Common myeloid progenitor, CD34-positive (primary cell): Measurements from ENCODE around the gene ZNF22.

Experiments
- CTCF ChIA-PET: fragments of 350-600 bp; sonication (Branson Sonifier 250); formaldehyde crosslinking; loops from one replicate; lab custom pipeline; 2021; ENCODE audit warnings: antibody characterized with exemption; lab: Charles Lee
- POLR2A ChIA-PET: fragments of 350-600 bp; sonication (Branson Sonifier 250); formaldehyde crosslinking; loops from one replicate; lab custom pipeline; 2021; ENCODE audit warnings: antibody characterized with exemption; lab: Charles Lee
- DNase-seq, 3 donors: peaks; one replicate each; pipeline versions ENCODE4 v3.0.0 to v3.0.0-alpha.2; 2013
- H3K27ac ChIP-seq, 2 experiments: 1 replicate in 1 of 2; 2 replicates in 1 of 2; pipeline ENCODE4 v1.7.0; 2013; ENCODE audit warnings: inconsistent platforms in 2 of 2, low read length in 2 of 2, mild to moderate bottlenecking in 2 of 2, low read depth in 1 of 2, moderate library complexity in 1 of 2; ENCODE audit not compliant: severe bottlenecking in 2 of 2, insufficient read depth in 1 of 2, poor library complexity in 1 of 2
- H3K27me3 ChIP-seq, 5 experiments: replicated peaks in 2 of 5; 1 replicate in 3 of 5; 2 replicates in 2 of 5; pipeline versions ENCODE4 v1.6.1 to v1.7.0; 2013; ENCODE audit warnings: low read length in 4 of 5, mild to moderate bottlenecking in 2 of 5, moderate library complexity in 2 of 5, inconsistent platforms in 1 of 5; ENCODE audit not compliant: insufficient read depth in 5 of 5, control insufficient read depth in 4 of 5
- H3K36me3 ChIP-seq, 4 experiments: 1 replicate in 2 of 4; 2 replicates in 2 of 4; pipeline versions ENCODE4 v1.6.1 to v1.7.0; 2013; ENCODE audit warnings: low read length in 3 of 4, control low read depth in 1 of 4, mild to moderate bottlenecking in 1 of 4; ENCODE audit not compliant: control insufficient read depth in 4 of 4, insufficient read depth in 4 of 4
- H3K4me1 ChIP-seq, 4 experiments: 1 replicate in 3 of 4; 2 replicates in 1 of 4; pipeline versions ENCODE4 v1.6.1 to v1.7.1; 2013; ENCODE audit warnings: low read length in 3 of 4, mild to moderate bottlenecking in 3 of 4, control low read depth in 1 of 4, inconsistent platforms in 1 of 4, moderate library complexity in 1 of 4; ENCODE audit not compliant: control insufficient read depth in 4 of 4, insufficient read depth in 4 of 4; ENCODE audit errors: control extremely low read depth in 1 of 4
- H3K4me3 ChIP-seq, 7 experiments: 1 replicate in 4 of 7; 2 replicates in 3 of 7; pipeline versions ENCODE4 v1.5.1 to v1.7.0; 2013; ENCODE audit warnings: mild to moderate bottlenecking in 7 of 7, low read length in 6 of 7, moderate library complexity in 6 of 7, inconsistent platforms in 2 of 7, low read depth in 2 of 7, control low read depth in 1 of 7; ENCODE audit not compliant: insufficient read depth in 4 of 7, control insufficient read depth in 1 of 7; ENCODE audit errors: extremely low read depth in 1 of 7
- H3K9me3 ChIP-seq, 5 experiments: 1 replicate in 4 of 5; 2 replicates in 1 of 5; pipeline versions ENCODE4 v1.6.1 to v1.7.1; 2013; ENCODE audit warnings: low read length in 4 of 5, mild to moderate bottlenecking in 2 of 5, inconsistent platforms in 1 of 5, low read depth in 1 of 5, moderate library complexity in 1 of 5; ENCODE audit not compliant: control insufficient read depth in 4 of 5, insufficient read depth in 2 of 5; ENCODE audit errors: control extremely low read depth in 1 of 5
- WGBS: methylation state at CpG from one replicate; pipeline ENCODE4 v1.1.5; 2013; ENCODE audit not compliant: insufficient coverage; 5-methylcytosine and 5-hydroxymethylcytosine counted together

The ZNF22 gene

DNA sequence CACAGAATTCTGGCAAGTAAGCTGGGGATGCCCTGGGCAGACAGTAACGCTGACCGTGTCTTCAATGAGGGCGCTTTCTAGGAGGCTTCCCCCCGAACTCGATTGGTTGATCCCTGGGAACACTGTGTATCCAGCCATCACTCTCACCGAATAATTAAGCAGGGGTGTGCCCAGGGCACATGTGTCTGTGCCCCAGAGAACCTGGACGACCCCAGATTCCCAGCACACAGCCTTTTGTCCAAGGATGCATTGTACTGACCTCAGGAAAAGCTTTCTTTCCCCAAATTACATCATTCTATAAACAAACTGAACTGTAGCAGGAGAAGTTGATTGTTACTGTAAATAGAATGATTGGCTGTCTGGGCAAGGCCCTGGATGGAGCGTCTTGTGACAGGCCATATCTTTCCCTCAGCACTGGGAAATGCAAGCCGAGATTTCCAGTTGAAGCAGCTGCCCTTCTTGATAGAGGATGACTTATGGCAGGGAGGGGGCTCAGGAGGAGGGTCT, 15.5 kb upstream of the ZNF22 start:
- Histone ChIP-seq H3K27ac (no peak overlapping the region), H3K4me3 (no peak overlapping the region), H3K27me3 (no peaks in the 10 kb centered on the region), H3K9me3 (no peaks in the 10 kb centered on the region), H3K4me1 (peaks cover 0 to 35% (median 26%) of the 10 kb centered on the region in 4 experiments), H3K36me3 (no peaks in the 10 kb centered on the region)
- CTCF ChIA-PET = interaction anchor here (0.6 to 1.8 kb wide), 4 partner anchors 10 to 686 kb away, joined by 3 to 7 read pairs (median 4); no protein-coding TSS in a partner anchor
- POLR2A ChIA-PET = no interaction called here
- 97% methylated on average over 8 of the region's 9 CpGs for WGBS
- DNase-seq = no peak

DNA sequence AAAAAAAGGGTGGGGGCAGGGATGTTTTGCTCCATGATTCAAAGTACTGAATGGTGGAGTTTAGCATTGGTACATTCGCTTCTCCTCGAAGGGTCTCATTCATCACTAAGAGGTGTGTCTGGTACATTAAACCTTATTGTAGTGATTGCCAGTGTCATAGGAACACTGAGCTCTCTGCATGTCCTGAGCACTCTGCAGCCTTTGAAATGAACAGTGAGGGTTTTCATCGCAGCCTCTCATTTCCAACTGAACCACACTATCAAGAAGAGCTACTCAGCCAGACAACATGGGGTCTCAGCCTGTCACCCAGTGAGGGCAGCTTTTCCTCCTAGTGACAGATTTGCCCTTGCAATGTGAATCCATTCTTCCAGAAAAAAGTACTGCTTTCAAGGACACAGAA, 14.5 kb upstream of the ZNF22 start:
- CTCF ChIA-PET = interaction anchor here (0.8 to 1.5 kb wide), 3 partner anchors 52 to 57 kb away, joined by 3 to 7 read pairs (median 3); no protein-coding TSS in a partner anchor
- H3K27ac ChIP-seq = no peak overlapping the region
- POLR2A ChIA-PET = no interaction called here
- no CpG with 5 or more reads among the region's 3 CpGs for WGBS
- no peak overlapping the region for H3K4me3 ChIP-seq
- no peaks in the 10 kb centered on the region for H3K27me3 ChIP-seq
- DNase-seq = no peak
- no peaks in the 10 kb centered on the region for H3K36me3 ChIP-seq
- H3K9me3 ChIP-seq = no peaks in the 10 kb centered on the region
- H3K4me1 ChIP-seq = peaks cover 0 to 34% (median 20%) of the 10 kb centered on the region in 4 experiments

DNA sequence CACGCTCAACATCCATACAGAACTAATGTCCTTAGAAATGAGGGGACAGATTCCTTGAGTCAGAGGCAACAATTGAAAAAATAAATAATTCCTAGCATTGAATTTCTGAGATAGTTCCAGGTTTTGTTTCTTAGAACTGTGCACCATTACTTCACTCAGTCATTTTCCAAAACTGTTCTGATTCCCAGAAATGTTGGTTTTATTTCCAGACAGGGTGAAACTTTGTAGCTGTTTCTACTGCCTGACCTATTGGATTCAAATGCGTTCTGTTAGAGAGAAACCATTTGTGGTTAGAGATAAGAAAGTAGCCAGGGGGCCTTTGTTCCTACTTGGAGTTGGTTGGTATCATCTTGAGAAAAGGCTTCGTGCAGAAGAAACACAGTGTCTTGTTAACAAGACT, 14.1 kb upstream of the ZNF22 start:
- Histone ChIP-seq H3K27me3 (no peaks in the 10 kb centered on the region), H3K36me3 (no peaks in the 10 kb centered on the region), H3K9me3 (no peaks in the 10 kb centered on the region), H3K27ac (no peak overlapping the region), H3K4me1 (peaks cover 0 to 29% (median 15%) of the 10 kb centered on the region in 4 experiments), H3K4me3 (peak overlapping the region in 1 of 7 experiments; percentile 3)
- peak in 1 of 3 donors; percentile 33 for DNase-seq
- WGBS = 41% methylated on average over 3 of the region's 3 CpGs
- ChIA-PET POLR2A (no interaction called here), CTCF (interaction anchor here (0.8 to 1.5 kb wide), 3 partner anchors 52 to 57 kb away, joined by 3 to 7 read pairs (median 3); no protein-coding TSS in a partner anchor)

DNA sequence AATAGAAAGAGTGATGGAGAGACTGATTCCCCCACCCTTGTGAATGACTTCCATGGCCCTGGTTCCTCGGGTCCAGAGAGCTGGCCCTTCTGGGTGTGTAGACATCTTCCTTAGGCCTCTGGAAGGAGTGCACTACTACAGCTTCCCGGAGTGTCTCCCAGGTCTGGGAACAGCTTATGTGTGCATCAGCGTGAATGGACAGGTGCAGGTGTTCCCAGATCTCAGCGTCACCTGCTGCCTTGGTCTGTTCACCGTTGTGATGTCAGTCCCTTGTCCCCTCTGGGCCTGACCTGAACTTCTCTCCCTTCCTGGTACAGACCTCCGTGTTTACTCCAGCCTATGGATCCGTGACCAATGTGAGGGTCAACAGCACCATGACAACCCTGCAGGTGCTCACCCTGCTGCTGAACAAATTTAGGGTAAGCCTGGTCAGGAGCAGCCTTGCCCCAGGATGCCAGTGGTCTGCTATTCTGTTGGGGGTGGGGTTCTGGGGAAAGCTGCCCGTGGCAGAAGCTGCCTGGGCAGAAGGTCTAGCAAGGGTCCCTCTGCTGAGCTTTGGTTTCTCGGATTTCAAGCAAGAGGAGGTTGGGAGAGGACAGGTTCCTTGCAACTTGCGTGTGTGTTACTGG, 11.7 kb upstream of the ZNF22 start:
- DNase-seq = no peak
- Histone ChIP-seq H3K4me3 (no peak overlapping the region), H3K36me3 (no peaks in the 10 kb centered on the region), H3K27me3 (no peaks in the 10 kb centered on the region), H3K9me3 (no peaks in the 10 kb centered on the region), H3K4me1 (peaks cover 0 to 29% (median 14%) of the 10 kb centered on the region in 4 experiments), H3K27ac (no peak overlapping the region)
- WGBS = 91% methylated on average over 10 of the region's 10 CpGs
- ChIA-PET CTCF (interaction anchor here (1.1 to 9.8 kb wide), 9 partner anchors 8 to 60 kb away, joined by 3 to 84 read pairs (median 5); partner anchors contain the start of gene DEPP1), POLR2A (interaction anchor here (1.0 kb wide), 1 partner anchor 19 kb away, joined by 3 read pairs; no protein-coding TSS in a partner anchor)

DNA sequence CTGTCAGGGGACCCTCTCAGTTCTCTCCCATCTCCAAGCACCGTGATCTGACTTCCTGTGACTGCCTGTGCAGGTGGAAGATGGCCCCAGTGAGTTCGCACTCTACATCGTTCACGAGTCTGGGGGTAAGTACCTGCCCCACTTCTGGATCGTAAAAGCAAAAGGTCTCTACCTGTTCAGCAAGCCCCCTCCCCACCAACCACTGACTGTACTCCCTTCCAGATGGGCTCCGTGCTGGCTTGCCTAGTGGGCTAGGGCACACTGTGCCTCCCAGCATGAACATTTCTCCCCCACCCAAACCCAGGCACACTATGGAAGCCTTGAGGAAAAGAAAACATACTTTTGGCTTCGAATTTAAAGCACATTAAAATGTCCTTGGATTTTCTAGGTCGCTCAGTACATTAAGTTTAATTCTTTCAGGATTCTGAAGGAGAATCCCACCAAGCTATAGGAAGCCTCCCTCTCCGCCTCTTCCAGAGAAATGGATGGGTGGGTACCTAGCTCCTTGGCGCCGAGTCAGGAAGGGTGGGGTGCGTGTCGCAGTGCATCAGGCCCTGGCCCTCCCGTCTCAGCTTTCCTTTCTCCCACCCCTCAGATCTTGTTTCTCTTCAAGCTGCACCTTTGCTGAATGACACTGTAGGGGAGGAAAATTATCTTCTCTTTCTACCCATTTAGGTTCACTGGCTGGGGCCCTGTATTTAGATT, 11.0 kb upstream of the ZNF22 start:
- POLR2A ChIA-PET = interaction anchor here (1.0 kb wide), 1 partner anchor 18 kb away, joined by 3 read pairs; no protein-coding TSS in a partner anchor
- H3K27ac ChIP-seq = no peak overlapping the region

DNA sequence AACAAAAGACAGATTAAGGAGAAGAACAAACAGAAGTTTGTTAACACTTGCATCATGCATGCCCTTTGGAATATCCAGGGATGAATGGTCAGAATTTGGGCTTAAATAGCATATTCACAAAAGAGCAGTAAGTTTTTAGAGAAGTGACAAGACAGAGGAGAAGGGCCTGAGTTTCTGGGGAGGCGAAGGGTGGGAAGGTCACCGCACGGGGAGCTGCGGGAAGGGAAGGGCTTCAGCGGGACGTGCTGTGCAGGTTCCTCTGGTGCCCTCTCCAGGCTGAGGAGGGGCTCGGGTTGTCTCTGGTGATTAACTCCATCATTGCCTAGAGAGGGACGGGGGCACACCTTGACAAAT, 10.4 kb upstream of the ZNF22 start:
- Histone ChIP-seq H3K4me1 (peaks cover 0 to 41% (median 22%) of the 10 kb centered on the region in 4 experiments), H3K4me3 (no peak overlapping the region), H3K27me3 (no peaks in the 10 kb centered on the region), H3K9me3 (no peaks in the 10 kb centered on the region), H3K36me3 (no peaks in the 10 kb centered on the region), H3K27ac (no peak overlapping the region)
- CTCF ChIA-PET = interaction anchor here (1.1 to 9.8 kb wide), 10 partner anchors 10 to 61 kb away, joined by 3 to 84 read pairs (median 6); partner anchors contain the start of gene DEPP1
- 6% methylated on average over 8 of the region's 8 CpGs for WGBS
- peak; percentile 62 to 73 (median 69) for DNase-seq
- POLR2A ChIA-PET = interaction anchor here (1.0 kb wide), 1 partner anchor 18 kb away, joined by 3 read pairs; no protein-coding TSS in a partner anchor

More for the DNA sequence above, 11.0 kb upstream of the ZNF22 start:
- DNase-seq = no peak
- Histone ChIP-seq H3K4me1 (peaks cover 0 to 36% (median 17%) of the 10 kb centered on the region in 4 experiments), H3K36me3 (no peaks in the 10 kb centered on the region), H3K9me3 (no peaks in the 10 kb centered on the region), H3K27me3 (no peaks in the 10 kb centered on the region), H3K4me3 (no peak overlapping the region)
- 91% methylated on average over 8 of the region's 14 CpGs for WGBS
- CTCF ChIA-PET = interaction anchor here (1.1 to 9.8 kb wide), 11 partner anchors 9 to 61 kb away, joined by 3 to 84 read pairs (median 5); partner anchors contain the start of gene DEPP1
